Liver (tissue), 9 donors: ENCODE data around the gene SOX8. TPM values are rescaled to one million over a fixed set of nuclear protein-coding genes. Genes with fewer than 3 reads are reported as not detected.

ENCODE experiments used
- DNase-seq: peaks from one replicate; pipeline ENCODE4 v3.0.0-alpha.2; 2017; ENCODE audit warnings: low spot score
- H3K27ac ChIP-seq, 2 donors: one replicate each; pipeline ENCODE4 v1.7.0; 2013; ENCODE audit warnings: inconsistent platforms in 2 of 2, low read length in 2 of 2, control low read depth in 1 of 2, low read depth in 1 of 2, mild to moderate bottlenecking in 1 of 2
- H3K27me3 ChIP-seq, 4 donors: one replicate each; pipeline versions ENCODE4 v1.6.1 to v1.7.0; 2013; ENCODE audit warnings: low read length in 3 of 4, inconsistent platforms in 1 of 4, mild to moderate bottlenecking in 1 of 4, moderate library complexity in 1 of 4; ENCODE audit not compliant: control insufficient read depth in 4 of 4, insufficient read depth in 4 of 4
- H3K36me3 ChIP-seq, 4 donors: one replicate each; pipeline versions ENCODE4 v1.6.1 to v1.7.0; 2013; ENCODE audit warnings: low read length in 3 of 4, mild to moderate bottlenecking in 3 of 4, low read depth in 1 of 4, moderate library complexity in 1 of 4; ENCODE audit not compliant: control insufficient read depth in 4 of 4, insufficient read depth in 3 of 4
- H3K4me1 ChIP-seq, 4 donors: one replicate each; pipeline versions ENCODE4 v1.6.1 to v1.7.0; 2013; ENCODE audit warnings: low read length in 3 of 4, mild to moderate bottlenecking in 3 of 4, moderate library complexity in 1 of 4; ENCODE audit not compliant: control insufficient read depth in 4 of 4, insufficient read depth in 4 of 4
- H3K4me3 ChIP-seq, 3 donors: one replicate each; pipeline versions ENCODE4 v1.6.1 to v1.7.0; 2013; ENCODE audit warnings: low read length in 3 of 3, control low read depth in 1 of 3, low read depth in 1 of 3, mild to moderate bottlenecking in 1 of 3
- H3K9ac ChIP-seq, 2 donors: one replicate each; pipeline ENCODE4 v1.7.0; 2013; ENCODE audit warnings: low read length in 2 of 2, mild to moderate bottlenecking in 2 of 2, moderate library complexity in 2 of 2, control low read depth in 1 of 2, low read depth in 1 of 2
- H3K9me3 ChIP-seq, 4 donors: one replicate each; pipeline versions ENCODE4 v1.6.1 to v1.7.0; 2013; ENCODE audit warnings: low read length in 3 of 4; ENCODE audit not compliant: control insufficient read depth in 4 of 4
- CTCF ChIP-seq: fragments of 150-350 bp; IDR thresholded peaks from 2 replicates; pipeline ENCODE4 v1.5.1; 2017; ENCODE audit warnings: improper control_type of control experiment, low read depth, low read length; ENCODE audit not compliant: missing input control
- EGR1 ChIP-seq, 2 donors: IDR thresholded peaks; 2 replicates each; pipeline ENCODE4 v1.6.1; 2016 to 2018; ENCODE audit warnings: antibody characterized with exemption in 2 of 2, low read depth in 2 of 2
- FOXA1 ChIP-seq: IDR thresholded peaks from 2 replicates; pipeline ENCODE4 v1.6.1; 2016; ENCODE audit warnings: antibody characterized with exemption
- FOXA2 ChIP-seq: IDR thresholded peaks from 2 replicates; pipeline ENCODE4 v1.6.1; 2016; ENCODE audit warnings: antibody characterized with exemption
- GABPA ChIP-seq, 2 donors: IDR thresholded peaks in 1 of 2; conservative IDR thresholded peaks in 1 of 2; 2 replicates each; pipeline ENCODE4 v1.6.1; 2016; ENCODE audit warnings: antibody characterized with exemption in 2 of 2, mild to moderate bottlenecking in 1 of 2, moderate library complexity in 1 of 2
- HNF4A ChIP-seq, 2 donors: conservative IDR thresholded peaks; 2 replicates each; pipeline ENCODE4 v1.6.1; 2016; ENCODE audit warnings: antibody characterized with exemption in 2 of 2, mild to moderate bottlenecking in 2 of 2
- HNF4G ChIP-seq: IDR thresholded peaks from 2 replicates; pipeline ENCODE4 v1.6.1; 2016; ENCODE audit warnings: antibody characterized with exemption
- JUND ChIP-seq, 2 donors: IDR thresholded peaks; 2 replicates each; pipeline ENCODE4 v1.6.1; 2016; ENCODE audit warnings: antibody characterized with exemption in 2 of 2
- MAX ChIP-seq: IDR thresholded peaks from 2 replicates; pipeline ENCODE4 v1.6.1; 2016; ENCODE audit warnings: antibody characterized with exemption
- NR2F2 ChIP-seq: IDR thresholded peaks from 2 replicates; pipeline ENCODE4 v1.6.1; 2016; ENCODE audit warnings: antibody characterized with exemption
- RAD21 ChIP-seq, 2 donors: IDR thresholded peaks; 2 replicates each; pipeline ENCODE4 v1.6.1; 2016; ENCODE audit warnings: antibody characterized with exemption in 2 of 2, mild to moderate bottlenecking in 2 of 2
- REST ChIP-seq: IDR thresholded peaks from 2 replicates; pipeline ENCODE4 v1.6.1; 2016; ENCODE audit warnings: antibody characterized with exemption, mild to moderate bottlenecking
- RXRA ChIP-seq, 2 donors: IDR thresholded peaks; 2 replicates each; pipeline ENCODE4 v1.6.1; 2017 to 2018; ENCODE audit warnings: antibody characterized with exemption in 2 of 2, mild to moderate bottlenecking in 1 of 2
- SP1 ChIP-seq: IDR thresholded peaks from 2 replicates; pipeline ENCODE4 v1.6.1; 2018; ENCODE audit warnings: antibody characterized with exemption, mild to moderate bottlenecking
- TAF1 ChIP-seq: conservative IDR thresholded peaks from 2 replicates; pipeline ENCODE4 v1.6.1; 2016; ENCODE audit warnings: antibody characterized with exemption, mild to moderate bottlenecking
- YY1 ChIP-seq: IDR thresholded peaks from 2 replicates; pipeline ENCODE4 v1.6.1; 2016; ENCODE audit warnings: antibody characterized with exemption, mild to moderate bottlenecking
- WGBS: extraction: QIAGEN DNeasy Blood & Tissue Kit; methylation state at CpG from one replicate; pipeline ENCODE4 v1.1.7; 2013; 5-methylcytosine and 5-hydroxymethylcytosine counted together
- polyA plus RNA-seq, 2 donors: library from polyadenylated mRNA; stranded (reverse) in 1 of 2; unstranded in 1 of 2; fragments of 200-250 nt in 1 of 2; fragments of >200 nt in 1 of 2; fragmentation: Nextera tagmentation in 1 of 2; extraction: Ambion mirVana in 1 of 2; gene quantifications; one replicate each; pipeline versions ENCODE4 v1.2.1 to v1.2.3, GENCODE V29; 2013 to 2015
- total RNA-seq, 2 donors: library from RNA; depleted of rRNA; stranded (reverse); fragments of >200 nt; gene quantifications; one replicate each; pipeline ENCODE4 v1.2.3, GENCODE V29; 2014
- TF ChIP-seq, protein P1 (sequence below): IDR thresholded peaks from 2 replicates; pipeline ENCODE4 v1.6.1; 2016; ENCODE audit warnings: antibody characterized with exemption
- donor health status: healthy.
- donor health status: healthy.
- donor health status: healthy.
- donor health status: healthy.
- donor health status: healthy.

The SOX8 gene
- total and polyA plus RNA-seq, 4 donors, result 0.05 to 0.33 (median 0.17) TPM; not detected in 1

DNA sequence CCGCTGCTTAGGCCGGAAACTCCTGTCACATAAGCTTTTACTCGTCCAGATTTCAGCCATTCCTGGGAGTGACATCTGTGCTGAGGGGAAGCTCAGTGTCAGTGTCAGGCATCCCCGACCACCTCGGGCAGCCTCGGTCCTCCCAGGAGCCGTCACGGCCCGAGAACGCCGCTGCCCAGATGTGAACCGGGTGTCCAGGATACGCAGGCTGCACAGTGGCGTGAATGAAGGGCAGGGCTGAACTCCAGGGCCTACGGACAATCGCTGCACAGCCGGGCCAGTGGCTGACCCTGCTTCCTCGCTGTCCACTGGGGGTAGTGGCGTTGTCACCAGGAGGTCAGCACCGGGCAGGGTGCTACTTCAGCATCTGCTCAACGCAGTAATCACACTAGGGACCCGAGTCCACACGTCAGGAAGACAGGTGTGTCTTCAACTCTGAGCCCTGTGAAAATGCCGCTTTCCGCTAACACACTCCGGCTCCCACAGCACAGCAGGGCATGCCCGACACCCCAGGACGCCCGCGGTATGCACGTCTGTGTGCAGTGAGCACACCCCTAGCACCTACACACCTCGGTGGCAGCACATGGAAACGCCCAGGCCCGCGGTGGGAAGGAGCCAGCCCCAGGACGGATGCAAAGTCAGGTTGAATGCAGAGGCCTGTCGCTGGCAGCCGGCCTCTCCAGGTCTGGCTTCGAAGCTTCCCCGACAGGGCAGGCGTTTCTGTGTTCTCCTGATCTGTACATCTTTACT lies 13.8 kb upstream of the SOX8 start:
- Histone ChIP-seq H3K9ac (no peak overlapping the region), H3K36me3 (peaks cover 0 to 5% (median 1%) of the 10 kb centered on the region in 4 donors), H3K4me3 (no peak overlapping the region), H3K27me3 (no peaks in the 10 kb centered on the region), H3K27ac (no peak overlapping the region), H3K4me1 (peaks cover 4 to 17% (median 9%) of the 10 kb centered on the region in 4 donors), H3K9me3 (no peaks in the 10 kb centered on the region)
- TF ChIP-seq HNF4A (conservative IDR thresholded peaks at IDR 0.05), result no peak
- no peak for TF ChIP-seq JUND (IDR thresholded peaks at IDR 0.05)
- no peak for TF ChIP-seq REST
- no peak for TF ChIP-seq SP1
- TF ChIP-seq RXRA (IDR thresholded peaks at IDR 0.05), result no peak
- no peak for DNase-seq
- WGBS, result 96% methylated on average over 41 of the region's 41 CpGs

GRCh38 chr16:968620-969019 lies 12.9 kb upstream of the SOX8 start:
- Histone ChIP-seq H3K9me3 (no peaks in the 10 kb centered on the region), H3K4me1 (peaks cover 4 to 17% (median 9%) of the 10 kb centered on the region in 4 donors), H3K27me3 (no peaks in the 10 kb centered on the region), H3K27ac (no peak overlapping the region), H3K4me3 (no peak overlapping the region), H3K9ac (no peak overlapping the region), H3K36me3 (peaks cover 0 to 5% (median 1%) of the 10 kb centered on the region in 4 donors)
- 85% methylated on average over 8 of the region's 8 CpGs for WGBS
- DNase-seq, result no peak
- TF ChIP-seq GABPA (IDR thresholded peaks at IDR 0.05 in 1 of 2, conservative IDR thresholded peaks at IDR 0.05 in 1 of 2) (no peak), NR2F2 (no peak), SP1 (no peak)

DNA sequence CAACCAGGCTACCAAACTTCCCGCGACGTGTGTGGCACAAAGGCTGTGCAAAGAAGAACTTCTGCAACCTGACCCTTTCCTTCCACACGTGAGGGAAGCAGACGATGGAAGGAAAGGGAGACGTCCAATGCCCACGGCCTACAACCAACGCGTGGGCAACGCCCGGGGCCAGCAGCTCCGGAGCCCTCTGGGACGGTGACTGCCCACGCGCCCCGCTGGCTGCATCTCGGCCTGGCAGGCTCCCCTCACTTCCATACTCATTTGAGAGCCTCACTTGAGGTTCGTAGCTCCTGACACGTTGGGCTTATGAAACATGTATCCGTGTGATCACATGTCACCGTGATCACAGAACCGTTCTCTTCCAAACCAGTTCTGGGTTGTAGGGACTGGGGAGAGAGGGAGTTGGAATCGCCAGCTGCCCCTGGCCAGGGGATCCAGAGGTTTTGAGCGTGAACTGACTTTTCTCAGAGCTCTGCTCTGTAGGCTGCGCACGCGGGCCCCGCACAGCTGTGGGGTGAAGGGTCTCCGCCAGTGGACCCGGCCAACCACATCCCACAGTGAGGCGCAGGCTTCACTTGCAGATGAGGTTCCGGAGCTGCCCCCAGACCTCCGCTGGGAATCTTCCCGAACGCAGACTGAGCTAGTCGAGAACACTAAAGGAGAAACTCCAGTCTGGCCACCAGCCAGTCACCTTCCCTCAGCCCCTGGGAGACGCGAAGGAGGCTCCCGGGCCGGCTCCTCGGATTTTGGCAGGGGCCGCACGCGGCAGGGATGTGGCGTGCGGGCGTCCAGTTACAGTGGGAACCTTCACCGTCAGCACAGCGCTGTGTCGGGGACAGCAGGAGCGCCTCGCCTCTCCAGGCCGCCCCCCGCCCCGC lies 11.8 kb upstream of the SOX8 start:
- no peak for DNase-seq
- Histone ChIP-seq H3K27me3 (no peaks in the 10 kb centered on the region), H3K9ac (no peak overlapping the region), H3K9me3 (no peaks in the 10 kb centered on the region), H3K36me3 (peaks cover 0 to 5% (median 1%) of the 10 kb centered on the region in 4 donors), H3K27ac (no peak overlapping the region), H3K4me1 (peaks cover 4 to 17% (median 9%) of the 10 kb centered on the region in 4 donors), H3K4me3 (peak overlapping the region in 2 of 3 donors; percentile 85)
- no peak for TF ChIP-seq HNF4A (conservative IDR thresholded peaks at IDR 0.05)
- no peak for TF ChIP-seq YY1
- TF ChIP-seq CTCF, result no peak
- no peak for TF ChIP-seq FOXA2
- TF ChIP-seq MAX, result no peak
- TF ChIP-seq SP1, result no peak
- no peak for TF ChIP-seq RXRA (IDR thresholded peaks at IDR 0.05)
- TF ChIP-seq, protein P1, sequence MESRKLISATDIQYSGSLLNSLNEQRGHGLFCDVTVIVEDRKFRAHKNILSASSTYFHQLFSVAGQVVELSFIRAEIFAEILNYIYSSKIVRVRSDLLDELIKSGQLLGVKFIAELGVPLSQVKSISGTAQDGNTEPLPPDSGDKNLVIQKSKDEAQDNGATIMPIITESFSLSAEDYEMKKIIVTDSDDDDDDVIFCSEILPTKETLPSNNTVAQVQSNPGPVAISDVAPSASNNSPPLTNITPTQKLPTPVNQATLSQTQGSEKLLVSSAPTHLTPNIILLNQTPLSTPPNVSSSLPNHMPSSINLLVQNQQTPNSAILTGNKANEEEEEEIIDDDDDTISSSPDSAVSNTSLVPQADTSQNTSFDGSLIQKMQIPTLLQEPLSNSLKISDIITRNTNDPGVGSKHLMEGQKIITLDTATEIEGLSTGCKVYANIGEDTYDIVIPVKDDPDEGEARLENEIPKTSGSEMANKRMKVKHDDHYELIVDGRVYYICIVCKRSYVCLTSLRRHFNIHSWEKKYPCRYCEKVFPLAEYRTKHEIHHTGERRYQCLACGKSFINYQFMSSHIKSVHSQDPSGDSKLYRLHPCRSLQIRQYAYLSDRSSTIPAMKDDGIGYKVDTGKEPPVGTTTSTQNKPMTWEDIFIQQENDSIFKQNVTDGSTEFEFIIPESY, result no peak
- no peak for TF ChIP-seq NR2F2
- no peak for TF ChIP-seq HNF4G
- TF ChIP-seq FOXA1, result no peak
- TF ChIP-seq JUND (IDR thresholded peaks at IDR 0.05), result no peak
- no peak for TF ChIP-seq RAD21 (IDR thresholded peaks at IDR 0.05)
- TF ChIP-seq EGR1 (IDR thresholded peaks at IDR 0.05; ENCODE audit: low read depth in 2 of 2), result no peak
- no peak for TF ChIP-seq GABPA (IDR thresholded peaks at IDR 0.05 in 1 of 2, conservative IDR thresholded peaks at IDR 0.05 in 1 of 2)
- TF ChIP-seq TAF1, result no peak
- WGBS, result 56% methylated on average over 55 of the region's 55 CpGs
